A673 (cell line): ENCODE measurements around the gene BMX. TPM values are rescaled to one million over a fixed set of nuclear protein-coding genes. Genes with fewer than 3 reads are reported as not detected.

Experiments used
- BruUV-seq: library from RNA; stranded (reverse); fragments of 400-500 nt; replicated peaks from 2 replicates; lab custom pipeline; 2021; lab: Mats Ljungman, UMichigan
- CTCF ChIA-PET: fragments of 300-600 bp; sonication (Branson Sonifier 250); formaldehyde crosslinking; loops from one replicate; lab custom pipeline; 2022; ENCODE audit warnings: antibody characterized with exemption; lab: Charles Lee
- POLR2A ChIA-PET: fragments of 300-600 bp; sonication (Branson Sonifier 250); formaldehyde crosslinking; loops from one replicate; lab custom pipeline; 2022; ENCODE audit warnings: antibody characterized with exemption; ENCODE audit not compliant: low non-redundant PET; lab: Charles Lee
- DNase-seq: peaks from one replicate; pipeline ENCODE4 v3.0.0-alpha.2; 2015; ENCODE audit warnings: low spot score
- H3K27ac ChIP-seq: fragments of 200-600 bp; sonication (generic); 2 replicates; pipeline ENCODE4 v1.5.1; 2016; ENCODE audit warnings: mixed run types, low read depth, mild to moderate bottlenecking, mixed read lengths, antibody characterized with exemption, low read length; ENCODE audit not compliant: poor library complexity, severe bottlenecking
- H3K27me3 ChIP-seq: fragments of 200-600 bp; sonication (generic); replicated peaks from 2 replicates; pipeline ENCODE4 v1.6.1; 2017; ENCODE audit warnings: mixed run types, low read depth, mild to moderate bottlenecking, mixed read lengths, antibody characterized with exemption, low read length; ENCODE audit not compliant: insufficient read depth, poor library complexity
- H3K36me3 ChIP-seq: fragments of 200-600 bp; sonication (generic); 2 replicates; pipeline ENCODE4 v1.6.1; 2016; ENCODE audit warnings: mixed run types, mild to moderate bottlenecking, mixed read lengths, antibody characterized with exemption, low read length; ENCODE audit not compliant: insufficient read depth, poor library complexity, severe bottlenecking
- H3K4me1 ChIP-seq: fragments of 200-600 bp; sonication (generic); 2 replicates; pipeline ENCODE4 v1.6.1; 2017; ENCODE audit warnings: mixed run types, mild to moderate bottlenecking, mixed read lengths, antibody characterized with exemption, low read length; ENCODE audit not compliant: insufficient read depth, poor library complexity, severe bottlenecking
- H3K4me3 ChIP-seq: fragments of 200-600 bp; sonication (generic); 2 replicates; pipeline ENCODE4 v1.5.1; 2016; ENCODE audit warnings: low read depth, mixed run types, mild to moderate bottlenecking, mixed read lengths, low read length; ENCODE audit not compliant: poor library complexity, severe bottlenecking
- H3K9me3 ChIP-seq: fragments of 200-600 bp; sonication (generic); 2 replicates; pipeline ENCODE4 v1.6.1; 2016; ENCODE audit warnings: mixed run types, low read depth, mild to moderate bottlenecking, mixed read lengths, antibody characterized with exemption, low read length; ENCODE audit not compliant: poor library complexity, severe bottlenecking
- CTCF ChIP-seq: fragments of 300-800, 200-600 bp; sonication (generic); conservative IDR thresholded peaks from 2 replicates; pipeline ENCODE4 v1.5.1; 2017; ENCODE audit warnings: low read depth, mild to moderate bottlenecking, antibody characterized with exemption, low read length, moderate library complexity, mixed read lengths
- EZH2 ChIP-seq: fragments of 200-600 bp; sonication (generic); IDR thresholded peaks from 2 replicates; pipeline ENCODE4 v1.6.1; 2017; ENCODE audit warnings: borderline replicate concordance, low read depth, mild to moderate bottlenecking, mixed read lengths, antibody characterized with exemption, low read length; ENCODE audit not compliant: poor library complexity, severe bottlenecking
- intact Hi-C: fragments of 100-400 bp; cut with micrococcal nuclease; formaldehyde crosslinking; loops from one replicate; pipeline ENCODE4 v1.10.0; 2022; ENCODE audit not compliant: unreplicated experiment
- total RNA-seq: library from RNA; stranded (reverse); gene quantifications from 2 replicates; pipeline ENCODE4 v1.2.3, GENCODE V29; 2021

BMX gene
- total RNA-seq, 1 experiment from 2014 or later: not detected

DNA sequence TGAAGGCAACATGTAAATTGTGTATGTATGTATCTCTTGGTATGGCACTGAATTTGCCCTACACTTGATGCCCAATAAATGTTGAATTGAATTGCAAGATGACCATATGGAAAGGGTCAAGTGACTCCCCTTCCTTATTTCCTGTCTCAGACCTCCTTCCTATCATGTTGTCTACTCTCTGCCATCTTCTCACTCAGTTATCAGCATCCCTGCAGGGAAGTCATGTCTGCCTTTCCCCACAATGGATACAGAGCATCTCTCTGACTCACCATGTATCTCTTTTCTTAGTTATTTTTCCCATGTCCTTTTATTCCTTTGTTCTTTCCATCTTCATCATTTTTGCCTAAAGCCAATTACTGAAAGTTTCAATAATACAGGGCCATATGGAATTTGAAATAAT is 22.5 kb downstream of the BMX start:
- TF ChIP-seq EZH2: no peak
- no peak for TF ChIP-seq CTCF
- no TSS peak for BruUV-seq
- Histone ChIP-seq H3K36me3 (no peaks in the 10 kb centered on the region), H3K27me3 (peaks cover 21% of the 10 kb centered on the region), H3K4me3 (no peak overlapping the region), H3K9me3 (no peaks in the 10 kb centered on the region), H3K27ac (no peak overlapping the region), H3K4me1 (peaks cover 6% of the 10 kb centered on the region)
- intact Hi-C loops: no loop called here
- POLR2A ChIA-PET: no interaction called here
- DNase-seq: no peak
- CTCF ChIA-PET: no interaction called here

- Histone ChIP-seq H3K4me3 (no peak overlapping the region), H3K36me3 (no peaks in the 10 kb centered on the region), H3K27ac (no peak overlapping the region), H3K4me1 (peaks cover 6% of the 10 kb centered on the region), H3K27me3 (peaks cover 21% of the 10 kb centered on the region), H3K9me3 (no peaks in the 10 kb centered on the region)
- TF ChIP-seq CTCF: no peak
- no peak for TF ChIP-seq EZH2
- peak; percentile 25 for DNase-seq
- BruUV-seq: no TSS peak
- ChIA-PET POLR2A (no interaction called here), CTCF (no interaction called here)
- intact Hi-C loops: no loop called here
Measured at GRCh38 chrX:15524417-15524816, 23.8 kb downstream of the BMX start.

GRCh38 chrX:15525664-15526416 is 25.2 kb downstream of the BMX start:
- H3K4me3 ChIP-seq: no peak overlapping the region
- H3K27me3 ChIP-seq: peaks cover 24% of the 10 kb centered on the region
- ChIA-PET CTCF (no interaction called here), POLR2A (no interaction called here)
- H3K36me3 ChIP-seq: no peaks in the 10 kb centered on the region
- DNase-seq: no peak
- no peaks in the 10 kb centered on the region for H3K9me3 ChIP-seq
- H3K4me1 ChIP-seq: peaks cover 6% of the 10 kb centered on the region
- intact Hi-C loops: no loop called here
- TF ChIP-seq CTCF: no peak
- no peak for TF ChIP-seq EZH2
- no TSS peak for BruUV-seq
- no peak overlapping the region for H3K27ac ChIP-seq
